ENCODE measurements around the gene DNM1L.

GRCh38 chr12:32647275-32647674 is 31.8 kb upstream of the DNM1L start:
- TF ChIP-seq CTCF (conservative IDR thresholded peaks at IDR 0.05; ENCODE audit: low read depth, low read length) (no peak), POLR2A (IDR thresholded peaks at IDR 0.05; ENCODE audit: low read depth, low read length) (no peak), USF2 (IDR thresholded peaks at IDR 0.05; ENCODE audit: low read depth, low read length) (no peak), RFX5 (IDR thresholded peaks at IDR 0.05; ENCODE audit: low read depth, low read length) (no peak), MXI1 (IDR thresholded peaks at IDR 0.05; ENCODE audit: borderline replicate concordance, low read depth, low read length) (no peak), MAZ (IDR thresholded peaks at IDR 0.05; ENCODE audit: borderline replicate concordance, low read depth, low read length) (no peak), FOS (IDR thresholded peaks at IDR 0.05; ENCODE audit: low read depth, low read length) (no peak)
